Stimulated activated CD4-positive, alpha-beta T cell treated with anti-CD3 and anti-CD28 coated beads, Interleukin-4, amount 100 ng/mL, for 48 hours (primary cell): Measurements from ENCODE around the gene PTPN14.
A peak's percentile ranks its signal among the peaks of the same experiment; 100 is the strongest.

ENCODE experiments used
- DNase-seq, 2 donors: peaks; one replicate each; pipeline ENCODE4 v3.0.0-alpha.2; 2020; ENCODE audit warnings: low read depth in 2 of 2

The PTPN14 gene

GRCh38 chr1:214331827-214332423 is 219.5 kb downstream of the PTPN14 start:
- DNase-seq = peak; percentile 31 to 56

- DNase-seq = no peak
These were observed 220.2 kb downstream of the PTPN14 start for GRCh38 chr1:214331180-214331579.

GRCh38 chr1:214330715-214331114 is 220.7 kb downstream of the PTPN14 start:
- no peak for DNase-seq

- DNase-seq = no peak
These were observed 221.2 kb downstream of the PTPN14 start for GRCh38 chr1:214330222-214330621.

- no peak for DNase-seq
These were observed 221.8 kb downstream of the PTPN14 start for GRCh38 chr1:214329470-214330220.

- DNase-seq = peak; percentile 57 to 58
These were observed 222.5 kb downstream of the PTPN14 start for GRCh38 chr1:214328770-214329469.

- no peak for DNase-seq
These were observed 223.9 kb downstream of the PTPN14 start for GRCh38 chr1:214327514-214327913.

GRCh38 chr1:214326406-214326805 is 225.0 kb downstream of the PTPN14 start:
- no peak for DNase-seq

GRCh38 chr1:214324896-214325800 is 226.3 kb downstream of the PTPN14 start:
- no peak for DNase-seq

- DNase-seq = no peak
These were observed 229.5 kb downstream of the PTPN14 start for GRCh38 chr1:214321705-214322453.

GRCh38 chr1:214319938-214320337 is 231.5 kb downstream of the PTPN14 start:
- DNase-seq = no peak

- no peak for DNase-seq
These were observed 232.3 kb downstream of the PTPN14 start for GRCh38 chr1:214318956-214319736.

- DNase-seq = no peak
These were observed 233.0 kb downstream of the PTPN14 start for GRCh38 chr1:214318356-214318755.

- no peak for DNase-seq
These were observed 233.7 kb downstream of the PTPN14 start for GRCh38 chr1:214317734-214318133.

- DNase-seq = no peak
These were observed 234.1 kb downstream of the PTPN14 start for GRCh38 chr1:214317300-214317699.

GRCh38 chr1:214316593-214316992 is 234.8 kb downstream of the PTPN14 start:
- no peak for DNase-seq

GRCh38 chr1:214314178-214314843 is 237.1 kb downstream of the PTPN14 start:
- DNase-seq = no peak

GRCh38 chr1:214312530-214313051 is 238.8 kb downstream of the PTPN14 start:
- no peak for DNase-seq
